Uterus (tissue), 2 donors: ENCODE data around the gene PRKAG2.

ENCODE experiments used
- POLR2A ChIP-seq, 2 donors: fragments of 450-650 bp; IDR thresholded peaks; one replicate each; pipeline ENCODE4 v1.6.1; 2016; ENCODE audit warnings: antibody characterized with exemption in 2 of 2, mild to moderate bottlenecking in 1 of 2, moderate library complexity in 1 of 2
- TF ChIP-seq, protein P1 (sequence below), 4 experiments: fragments of 200-600 bp in 2 of 4; fragments of 450-650 bp in 2 of 4; sonication (generic) in 2 of 4; IDR thresholded peaks; one replicate each; pipeline ENCODE4 v1.5.1; 2016 to 2019; ENCODE audit warnings: antibody characterized with exemption in 4 of 4, mild to moderate bottlenecking in 2 of 4, moderate library complexity in 1 of 4

DNA sequence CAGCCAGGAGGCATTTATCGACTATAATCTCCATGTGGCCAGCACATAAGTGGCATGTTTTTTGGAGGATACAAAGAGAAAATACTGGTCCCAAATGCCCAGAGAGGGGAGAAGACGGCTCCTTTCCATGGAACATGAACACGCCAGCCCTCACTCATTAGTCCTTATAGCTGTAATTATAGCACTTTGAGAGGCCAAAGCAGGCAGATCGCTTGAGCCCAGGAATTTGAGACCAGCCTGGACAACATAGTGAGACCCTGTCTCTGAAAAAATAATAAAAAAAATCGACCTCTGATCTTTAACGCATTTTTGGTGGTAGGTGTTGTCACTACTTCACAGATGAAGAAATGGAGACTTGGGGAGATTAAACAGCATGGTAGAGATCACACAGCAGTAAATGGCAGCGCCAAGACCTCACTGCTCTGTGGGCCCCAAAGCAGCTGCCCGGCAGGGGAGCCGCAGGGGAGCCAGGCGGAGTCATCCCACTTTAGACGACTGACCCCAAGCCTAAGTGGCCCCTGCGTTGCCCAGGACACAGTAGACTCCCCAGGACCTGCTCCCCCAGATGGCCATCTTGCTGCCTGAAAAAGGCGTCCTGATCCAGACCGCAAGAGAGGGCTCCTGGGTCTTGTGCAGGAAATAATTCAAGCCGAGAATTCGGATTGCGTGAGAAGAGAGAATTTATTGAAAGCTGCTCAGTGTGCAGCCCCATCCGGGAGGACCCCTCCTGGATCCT is 21.2 kb upstream of the PRKAG2 start:
- TF ChIP-seq, protein P1, sequence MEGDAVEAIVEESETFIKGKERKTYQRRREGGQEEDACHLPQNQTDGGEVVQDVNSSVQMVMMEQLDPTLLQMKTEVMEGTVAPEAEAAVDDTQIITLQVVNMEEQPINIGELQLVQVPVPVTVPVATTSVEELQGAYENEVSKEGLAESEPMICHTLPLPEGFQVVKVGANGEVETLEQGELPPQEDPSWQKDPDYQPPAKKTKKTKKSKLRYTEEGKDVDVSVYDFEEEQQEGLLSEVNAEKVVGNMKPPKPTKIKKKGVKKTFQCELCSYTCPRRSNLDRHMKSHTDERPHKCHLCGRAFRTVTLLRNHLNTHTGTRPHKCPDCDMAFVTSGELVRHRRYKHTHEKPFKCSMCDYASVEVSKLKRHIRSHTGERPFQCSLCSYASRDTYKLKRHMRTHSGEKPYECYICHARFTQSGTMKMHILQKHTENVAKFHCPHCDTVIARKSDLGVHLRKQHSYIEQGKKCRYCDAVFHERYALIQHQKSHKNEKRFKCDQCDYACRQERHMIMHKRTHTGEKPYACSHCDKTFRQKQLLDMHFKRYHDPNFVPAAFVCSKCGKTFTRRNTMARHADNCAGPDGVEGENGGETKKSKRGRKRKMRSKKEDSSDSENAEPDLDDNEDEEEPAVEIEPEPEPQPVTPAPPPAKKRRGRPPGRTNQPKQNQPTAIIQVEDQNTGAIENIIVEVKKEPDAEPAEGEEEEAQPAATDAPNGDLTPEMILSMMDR (IDR thresholded peaks at IDR 0.05) = no peak
- TF ChIP-seq POLR2A (IDR thresholded peaks at IDR 0.05) = no peak
